HL-60 (cell line): Measurements from ENCODE around the gene RNASE7.

ENCODE experiments used
- DNase-seq, 2 experiments: peaks; one replicate each; pipeline ENCODE4 v3.0.0-alpha.2; 2010 to 2020; ENCODE audit warnings: low read depth in 1 of 2, low spot score in 1 of 2
- H3K27ac ChIP-seq: fragments of 250-450 bp; sonication (Bioruptor Pico); replicated peaks from 2 replicates; pipeline ENCODE4 v1.5.1; 2020; ENCODE audit warnings: mild to moderate bottlenecking, moderate library complexity
- H3K27me3 ChIP-seq: fragments of 250-450 bp; sonication (Bioruptor Pico); 2 replicates; pipeline ENCODE4 v1.5.1; 2021; ENCODE audit warnings: mild to moderate bottlenecking, moderate library complexity; ENCODE audit not compliant: insufficient read depth, poor library complexity, severe bottlenecking
- H3K4me3 ChIP-seq: replicated peaks from 2 replicates; pipeline ENCODE4 v1.5.1; 2011; ENCODE audit warnings: mild to moderate bottlenecking, control low read depth, low read length; ENCODE audit not compliant: insufficient read depth
- GABPA ChIP-seq: IDR thresholded peaks from 2 replicates; pipeline ENCODE4 v1.6.1; 2012; ENCODE audit warnings: low read depth
- POLR2AphosphoS5 ChIP-seq: IDR thresholded peaks from 2 replicates; pipeline ENCODE4 v1.6.1; 2012; ENCODE audit warnings: low read depth
- SPI1 ChIP-seq: IDR thresholded peaks from 2 replicates; pipeline ENCODE4 v1.6.1; 2012; ENCODE audit warnings: low read depth, mild to moderate bottlenecking, borderline replicate concordance
- TF ChIP-seq, protein P1 (sequence below): IDR thresholded peaks from one replicate; pipeline ENCODE4 v1.5.1; 2011; ENCODE audit warnings: low read length, control low read depth, inconsistent platforms; ENCODE audit not compliant: insufficient read depth
- TF ChIP-seq, protein P2 (sequence below): IDR thresholded peaks from 2 replicates; pipeline ENCODE4 v1.6.1; 2012; ENCODE audit warnings: low read depth; ENCODE audit not compliant: insufficient replicate concordance

Gene RNASE7

DNA sequence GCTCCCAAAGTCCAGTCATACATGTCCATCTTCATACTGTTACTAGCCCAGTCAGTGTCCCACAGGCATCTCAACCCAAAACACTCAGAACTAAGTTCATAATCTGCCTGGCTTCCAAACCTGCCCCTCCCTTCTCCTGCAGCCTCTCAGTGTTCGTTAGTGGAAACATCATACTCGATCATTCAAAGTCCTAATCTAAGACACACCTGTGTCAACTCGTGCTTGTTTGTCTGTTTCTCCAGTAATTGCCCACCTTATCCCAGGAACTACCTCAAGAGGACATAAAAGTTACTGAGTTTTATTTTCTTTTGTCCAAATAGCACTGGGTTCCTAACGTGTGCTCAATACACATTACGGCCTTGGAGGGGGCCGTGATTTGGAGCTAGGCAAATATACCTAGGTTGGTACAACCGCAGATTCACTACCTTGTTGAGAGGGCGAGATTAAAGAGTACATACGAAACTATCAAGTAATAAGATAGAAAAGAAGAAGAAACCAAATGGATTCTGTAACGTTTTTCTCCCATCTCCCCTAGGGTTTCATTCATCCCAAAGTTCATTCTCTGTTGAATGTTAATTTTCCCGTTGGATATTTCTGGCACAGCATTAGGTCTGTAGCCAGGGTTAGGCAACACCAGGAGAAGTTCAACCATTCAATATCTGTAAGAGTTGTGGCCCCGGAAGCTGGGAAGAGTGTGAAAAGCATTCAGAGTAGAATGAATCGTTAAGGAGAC lies 18.6 kb downstream of the RNASE7 start:
- Histone ChIP-seq H3K27me3 (no peaks in the 10 kb centered on the region), H3K27ac (no peak overlapping the region), H3K4me3 (no peak overlapping the region)
- TF ChIP-seq, protein P1, sequence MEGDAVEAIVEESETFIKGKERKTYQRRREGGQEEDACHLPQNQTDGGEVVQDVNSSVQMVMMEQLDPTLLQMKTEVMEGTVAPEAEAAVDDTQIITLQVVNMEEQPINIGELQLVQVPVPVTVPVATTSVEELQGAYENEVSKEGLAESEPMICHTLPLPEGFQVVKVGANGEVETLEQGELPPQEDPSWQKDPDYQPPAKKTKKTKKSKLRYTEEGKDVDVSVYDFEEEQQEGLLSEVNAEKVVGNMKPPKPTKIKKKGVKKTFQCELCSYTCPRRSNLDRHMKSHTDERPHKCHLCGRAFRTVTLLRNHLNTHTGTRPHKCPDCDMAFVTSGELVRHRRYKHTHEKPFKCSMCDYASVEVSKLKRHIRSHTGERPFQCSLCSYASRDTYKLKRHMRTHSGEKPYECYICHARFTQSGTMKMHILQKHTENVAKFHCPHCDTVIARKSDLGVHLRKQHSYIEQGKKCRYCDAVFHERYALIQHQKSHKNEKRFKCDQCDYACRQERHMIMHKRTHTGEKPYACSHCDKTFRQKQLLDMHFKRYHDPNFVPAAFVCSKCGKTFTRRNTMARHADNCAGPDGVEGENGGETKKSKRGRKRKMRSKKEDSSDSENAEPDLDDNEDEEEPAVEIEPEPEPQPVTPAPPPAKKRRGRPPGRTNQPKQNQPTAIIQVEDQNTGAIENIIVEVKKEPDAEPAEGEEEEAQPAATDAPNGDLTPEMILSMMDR: no peak
- TF ChIP-seq SPI1 (no peak), GABPA (no peak), POLR2AphosphoS5 (no peak)
- TF ChIP-seq, protein P2, sequence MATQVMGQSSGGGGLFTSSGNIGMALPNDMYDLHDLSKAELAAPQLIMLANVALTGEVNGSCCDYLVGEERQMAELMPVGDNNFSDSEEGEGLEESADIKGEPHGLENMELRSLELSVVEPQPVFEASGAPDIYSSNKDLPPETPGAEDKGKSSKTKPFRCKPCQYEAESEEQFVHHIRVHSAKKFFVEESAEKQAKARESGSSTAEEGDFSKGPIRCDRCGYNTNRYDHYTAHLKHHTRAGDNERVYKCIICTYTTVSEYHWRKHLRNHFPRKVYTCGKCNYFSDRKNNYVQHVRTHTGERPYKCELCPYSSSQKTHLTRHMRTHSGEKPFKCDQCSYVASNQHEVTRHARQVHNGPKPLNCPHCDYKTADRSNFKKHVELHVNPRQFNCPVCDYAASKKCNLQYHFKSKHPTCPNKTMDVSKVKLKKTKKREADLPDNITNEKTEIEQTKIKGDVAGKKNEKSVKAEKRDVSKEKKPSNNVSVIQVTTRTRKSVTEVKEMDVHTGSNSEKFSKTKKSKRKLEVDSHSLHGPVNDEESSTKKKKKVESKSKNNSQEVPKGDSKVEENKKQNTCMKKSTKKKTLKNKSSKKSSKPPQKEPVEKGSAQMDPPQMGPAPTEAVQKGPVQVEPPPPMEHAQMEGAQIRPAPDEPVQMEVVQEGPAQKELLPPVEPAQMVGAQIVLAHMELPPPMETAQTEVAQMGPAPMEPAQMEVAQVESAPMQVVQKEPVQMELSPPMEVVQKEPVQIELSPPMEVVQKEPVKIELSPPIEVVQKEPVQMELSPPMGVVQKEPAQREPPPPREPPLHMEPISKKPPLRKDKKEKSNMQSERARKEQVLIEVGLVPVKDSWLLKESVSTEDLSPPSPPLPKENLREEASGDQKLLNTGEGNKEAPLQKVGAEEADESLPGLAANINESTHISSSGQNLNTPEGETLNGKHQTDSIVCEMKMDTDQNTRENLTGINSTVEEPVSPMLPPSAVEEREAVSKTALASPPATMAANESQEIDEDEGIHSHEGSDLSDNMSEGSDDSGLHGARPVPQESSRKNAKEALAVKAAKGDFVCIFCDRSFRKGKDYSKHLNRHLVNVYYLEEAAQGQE: no peak
- no peak for DNase-seq

DNA sequence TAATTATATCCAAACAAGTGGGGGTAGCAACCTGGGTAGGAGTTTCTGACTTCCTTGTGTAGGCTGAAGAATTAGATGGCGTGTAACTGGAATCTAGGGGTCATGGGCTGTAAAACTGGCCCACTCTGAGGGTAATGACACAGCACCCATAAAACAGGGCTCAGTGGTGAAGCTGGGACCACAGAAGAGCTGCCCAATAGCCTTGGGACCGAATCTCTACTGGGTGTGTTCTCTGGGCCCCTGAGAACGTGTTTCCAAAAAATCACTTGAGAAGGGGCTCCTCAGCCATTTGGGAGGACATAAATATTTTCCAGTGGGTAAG lies 19.1 kb downstream of the RNASE7 start:
- no peaks in the 10 kb centered on the region for H3K27me3 ChIP-seq
- TF ChIP-seq POLR2AphosphoS5 (no peak), SPI1 (no peak), GABPA (no peak)
- TF ChIP-seq, protein P1: no peak
- TF ChIP-seq, protein P2: no peak
- DNase-seq: no peak
- H3K27ac ChIP-seq: no peak overlapping the region
- H3K4me3 ChIP-seq: no peak overlapping the region

DNA sequence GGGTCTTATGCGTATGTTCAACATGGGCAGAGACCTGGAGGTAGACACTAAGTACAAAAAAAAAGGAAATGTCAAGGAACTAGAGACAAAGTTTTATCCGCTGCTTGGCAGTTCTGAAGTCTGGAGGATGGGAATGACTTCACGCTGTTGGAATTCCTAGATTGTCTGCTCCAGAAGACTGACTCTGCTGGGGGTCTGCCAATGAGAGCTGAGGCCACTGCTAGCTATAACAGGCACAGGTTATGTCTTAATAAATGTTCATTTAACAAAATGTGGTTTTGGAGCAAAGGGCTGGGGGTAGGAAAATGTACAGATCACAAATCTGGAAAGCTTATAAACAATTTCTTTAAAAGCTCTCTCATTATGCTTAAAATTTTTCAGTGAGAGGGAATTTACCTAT lies 21.3 kb downstream of the RNASE7 start:
- Histone ChIP-seq H3K27ac (no peak overlapping the region), H3K27me3 (no peaks in the 10 kb centered on the region), H3K4me3 (no peak overlapping the region)
- no peak for TF ChIP-seq POLR2AphosphoS5
- TF ChIP-seq GABPA: no peak
- TF ChIP-seq, protein P1: no peak
- TF ChIP-seq, protein P2: no peak
- no peak for TF ChIP-seq SPI1
- no peak for DNase-seq
